BJ (cell line): ENCODE results near the gene MKRN3. TPM values are rescaled to one million over a fixed set of nuclear protein-coding genes. Genes with fewer than 3 reads are reported as not detected.

ENCODE experiments used
- CTCF ChIA-PET: fragments of 350-600 bp; formaldehyde crosslinking; extraction: SDS; loops from one replicate; lab custom pipeline; 2021; ENCODE audit warnings: antibody characterized with exemption, inconsistent platforms; lab: Yijun Ruan, JAX
- POLR2A ChIA-PET: fragments of 300-600 bp; sonication (Branson Sonifier 250); formaldehyde crosslinking; extraction: SDS; loops from one replicate; lab custom pipeline; 2021; ENCODE audit warnings: antibody characterized with exemption; lab: Charles Lee
- DNase-seq: peaks from one replicate; pipeline ENCODE4 v3.0.0-alpha.2; 2011; ENCODE audit warnings: low read depth
- H3K27me3 ChIP-seq: 2 replicates; pipeline ENCODE4 v1.6.0; 2011; ENCODE audit warnings: low read length; ENCODE audit not compliant: control insufficient read depth, insufficient read depth
- H3K36me3 ChIP-seq: 2 replicates; pipeline ENCODE4 v1.5.1; 2011; ENCODE audit warnings: low read length; ENCODE audit not compliant: control insufficient read depth, insufficient read depth
- H3K4me3 ChIP-seq: 2 replicates; pipeline ENCODE4 v1.5.1; 2011; ENCODE audit warnings: low read depth, mild to moderate bottlenecking, control low read depth, low read length
- CTCF ChIP-seq: IDR thresholded peaks from 2 replicates; pipeline ENCODE4 v1.5.1; 2011; ENCODE audit warnings: low read depth, mild to moderate bottlenecking, control low read depth, inconsistent platforms, low read length, moderate library complexity; ENCODE audit not compliant: insufficient read depth
- polyA minus RNA-seq: library from RNA; depleted of rRNA, polyadenylated mRNA; stranded (reverse); fragments of >200 nt; gene quantifications from 2 replicates; pipeline ENCODE4 v1.2.3, GENCODE V29; 2011; rRNA and poly(A)+ RNA removed
- polyA plus RNA-seq: library from polyadenylated mRNA; depleted of rRNA; stranded (reverse); fragments of >200 nt; gene quantifications from 2 replicates; pipeline ENCODE4 v1.2.3, GENCODE V29; 2011; rRNA removed

MKRN3 gene
- polyA plus RNA-seq: 0.34 and 0.43 TPM in 2 replicates
- polyA minus RNA-seq: 0.66 and 0.67 TPM in 2 replicates

GRCh38 chr15:23565395-23566070 lies at the start of gene MKRN3:
MKRN3 (plus strand) TSS chr15:23565674; CDS start chr15:23565783, 109 bp downstream.
- no peaks in the 10 kb centered on the region for H3K27me3 ChIP-seq
- CTCF ChIA-PET: no interaction called here
- no peak for DNase-seq
- peak within 1 kb of the TSS; percentile 50 for H3K4me3 ChIP-seq
- TF ChIP-seq CTCF: no peak
- POLR2A ChIA-PET: no interaction called here
- no peaks in the 10 kb centered on the region for H3K36me3 ChIP-seq

- no peak for DNase-seq
- CTCF ChIA-PET: interaction anchor here (0.6 kb wide), 1 partner anchor 110 kb away, joined by 3 read pairs; no protein-coding TSS in a partner anchor
Observed at GRCh38 chr15:23516866-23517265, 48.6 kb upstream of the MKRN3 start.

GRCh38 chr15:23518104-23518503 lies 47.4 kb upstream of the MKRN3 start:
- no peak for TF ChIP-seq CTCF
- no peak for DNase-seq
- POLR2A ChIA-PET: no interaction called here
- Histone ChIP-seq H3K27me3 (no peaks in the 10 kb centered on the region), H3K4me3 (no peak overlapping the region), H3K36me3 (no peaks in the 10 kb centered on the region)
- CTCF ChIA-PET: no interaction called here

More at GRCh38 chr15:23516866-23517265, 48.6 kb upstream of the MKRN3 start:
- Histone ChIP-seq H3K27me3 (no peaks in the 10 kb centered on the region), H3K36me3 (no peaks in the 10 kb centered on the region), H3K4me3 (no peak overlapping the region)
- POLR2A ChIA-PET: no interaction called here
- no peak for TF ChIP-seq CTCF

- Histone ChIP-seq H3K4me3 (no peak overlapping the region), H3K36me3 (no peaks in the 10 kb centered on the region), H3K27me3 (no peaks in the 10 kb centered on the region)
- no peak for DNase-seq
- CTCF ChIA-PET: no interaction called here
- TF ChIP-seq CTCF: no peak
- POLR2A ChIA-PET: no interaction called here
Observed at GRCh38 chr15:23524816-23525215, 40.7 kb upstream of the MKRN3 start.

GRCh38 chr15:23529891-23530290 lies 35.6 kb upstream of the MKRN3 start:
- Histone ChIP-seq H3K36me3 (no peaks in the 10 kb centered on the region), H3K4me3 (no peak overlapping the region), H3K27me3 (no peaks in the 10 kb centered on the region)
- POLR2A ChIA-PET: no interaction called here
- no peak for TF ChIP-seq CTCF
- DNase-seq: no peak
- CTCF ChIA-PET: no interaction called here
